Activated CD8-positive, alpha-beta T cell treated with anti-CD3 and anti-CD28 coated beads for 36 hours (primary cell): ENCODE results near the gene ZNF541. TPM values are rescaled to one million over a fixed set of nuclear protein-coding genes. Genes with fewer than 3 reads are reported as not detected.
A peak's percentile ranks its signal among the peaks of the same experiment; 100 is the strongest.
"Not testable (repeated sequence)": the region's sequence is repeated elsewhere in the genome, so short reads cannot be mapped to it uniquely, and the experiment has no call there.

ENCODE experiments used
- ATAC-seq: fragments of 200-7000 bp; cut with Tn5 transposase; one replicate; pipeline ENCODE4 v1.10.0; 2021; ENCODE audit warnings: mild to moderate bottlenecking, moderate library complexity
- CTCF ChIA-PET: fragments of 350-600 bp; sonication (Branson Sonifier 250); formaldehyde crosslinking; loops from one replicate; lab custom pipeline; 2021; ENCODE audit warnings: antibody characterized with exemption; lab: Charles Lee
- POLR2A ChIA-PET: fragments of 350-600 bp; sonication (Branson Sonifier 250); formaldehyde crosslinking; loops from one replicate; lab custom pipeline; 2021; ENCODE audit warnings: antibody characterized with exemption; lab: Charles Lee
- DNase-seq: peaks from one replicate; pipeline ENCODE4 v3.0.0-alpha.2; 2020
- H3K27ac Mint-ChIP-seq: one replicate; pipeline ENCODE4 v1.8.0; 2021; ENCODE audit warnings: mild to moderate bottlenecking, mixed read lengths
- H3K27me3 Mint-ChIP-seq: one replicate; pipeline ENCODE4 v1.8.0; 2021; ENCODE audit warnings: mixed read lengths
- H3K36me3 Mint-ChIP-seq: one replicate; pipeline ENCODE4 v1.8.0; 2021; ENCODE audit warnings: low read depth, mixed read lengths
- H3K4me1 Mint-ChIP-seq: one replicate; pipeline ENCODE4 v1.8.0; 2021; ENCODE audit warnings: low read depth, mixed read lengths
- H3K4me3 Mint-ChIP-seq: one replicate; pipeline ENCODE4 v1.8.0; 2021; ENCODE audit warnings: mild to moderate bottlenecking, moderate library complexity, mixed read lengths
- H3K9me3 Mint-ChIP-seq: one replicate; pipeline ENCODE4 v1.8.0; 2021; ENCODE audit warnings: mixed read lengths
- CTCF ChIP-seq: fragments of 200-600 bp; IDR thresholded peaks from one replicate; pipeline ENCODE4 v1.8.0; 2022; ENCODE audit warnings: antibody characterized with exemption, mild to moderate bottlenecking
- intact Hi-C: fragments of 100-400 bp; cut with micrococcal nuclease; formaldehyde crosslinking; loops from one replicate; pipeline ENCODE4 v1.10.0; 2022
- total RNA-seq, 2 experiments: library from RNA; stranded (reverse); gene quantifications; one replicate each; pipeline ENCODE4 v1.2.3, GENCODE V29; 2021

The ZNF541 gene
- total RNA-seq, 2 experiments from 2014 or later, result 0.29 to 0.41 TPM

- DNase-seq, result no peak
- H3K4me3 Mint-ChIP-seq, result no peak overlapping the region
- no peaks in the 10 kb centered on the region for H3K36me3 Mint-ChIP-seq
- ChIA-PET POLR2A (interaction anchor here (0.8 kb wide), 1 partner anchor 38 kb away, joined by 3 read pairs; no protein-coding TSS in a partner anchor), CTCF (no interaction called here)
- no peaks in the 10 kb centered on the region for H3K9me3 Mint-ChIP-seq
- ATAC-seq, result no peak
- TF ChIP-seq CTCF, result no peak
- no peaks in the 10 kb centered on the region for H3K27me3 Mint-ChIP-seq
- H3K27ac Mint-ChIP-seq, result no peak overlapping the region
- H3K4me1 Mint-ChIP-seq, result peaks cover 7% of the 10 kb centered on the region
- intact Hi-C loops, result no loop called here
These were observed 20.9 kb upstream of the ZNF541 start for GRCh38 chr19:47593860-47594259.

- intact Hi-C loops, result no loop called here
- DNase-seq (no peak), ATAC-seq (no peak)
- no peaks in the 10 kb centered on the region for H3K4me1 Mint-ChIP-seq
- no peak for TF ChIP-seq CTCF
- CTCF ChIA-PET, result no interaction called here
- H3K9me3 Mint-ChIP-seq, result peaks cover 6% of the 10 kb centered on the region
- peaks cover 1% of the 10 kb centered on the region for H3K36me3 Mint-ChIP-seq
- H3K4me3 Mint-ChIP-seq, result no peak overlapping the region
- no peak overlapping the region for H3K27ac Mint-ChIP-seq
- POLR2A ChIA-PET, result no interaction called here
- no peaks in the 10 kb centered on the region for H3K27me3 Mint-ChIP-seq
These were observed 16.9 kb upstream of the ZNF541 start for GRCh38 chr19:47589824-47590223.

- H3K27me3 Mint-ChIP-seq, result no peaks in the 10 kb centered on the region
- no peak overlapping the region for H3K27ac Mint-ChIP-seq
- no peak for DNase-seq
- no peak for TF ChIP-seq CTCF
- ChIA-PET CTCF (no interaction called here), POLR2A (no interaction called here)
- H3K9me3 Mint-ChIP-seq, result peaks cover 6% of the 10 kb centered on the region
- H3K36me3 Mint-ChIP-seq, result peaks cover 1% of the 10 kb centered on the region
- no peak overlapping the region for H3K4me3 Mint-ChIP-seq
- no peak for ATAC-seq
- intact Hi-C loops, result no loop called here
- H3K4me1 Mint-ChIP-seq, result peaks cover 5% of the 10 kb centered on the region
These were observed 14.3 kb upstream of the ZNF541 start for GRCh38 chr19:47587295-47587694.

- H3K36me3 Mint-ChIP-seq, intact Hi-C loops, DNase-seq, ATAC-seq, H3K9me3 Mint-ChIP-seq, CTCF ChIA-PET, H3K4me3 Mint-ChIP-seq, H3K27ac Mint-ChIP-seq, H3K27me3 Mint-ChIP-seq: not testable (repeated sequence)
- peaks cover 24% of the 10 kb centered on the region for H3K4me1 Mint-ChIP-seq
- POLR2A ChIA-PET, result interaction anchor here (1.0 kb wide), 1 partner anchor 18 kb away, joined by 3 read pairs; no protein-coding TSS in a partner anchor
These were observed 10.2 kb upstream of the ZNF541 start for GRCh38 chr19:47583161-47583560.

- H3K4me1 Mint-ChIP-seq, result peaks cover 29% of the 10 kb centered on the region
- CTCF ChIA-PET, result no interaction called here
- no peaks in the 10 kb centered on the region for H3K36me3 Mint-ChIP-seq
- TF ChIP-seq CTCF, result no peak
- intact Hi-C loops, result no loop called here
- H3K27ac Mint-ChIP-seq, result peak overlapping the region; percentile 41
- no peak overlapping the region for H3K4me3 Mint-ChIP-seq
- ATAC-seq, result no peak
- peaks cover 6% of the 10 kb centered on the region for H3K9me3 Mint-ChIP-seq
- no peaks in the 10 kb centered on the region for H3K27me3 Mint-ChIP-seq
- POLR2A ChIA-PET, result no interaction called here
- DNase-seq, result no peak
These were observed 9.5 kb upstream of the ZNF541 start for GRCh38 chr19:47582320-47582909.
